ENCODE results near the gene ATP1B3.

The ATP1B3 gene

GRCh38 chr3:141859651-141860050, 16.8 kb upstream of the ATP1B3 start:
- in situ Hi-C loops (cut with MboI; ENCODE audit: low sequenced_read_pairs, unreplicated experiment) = no loop called here

GRCh38 chr3:141860086-141860669, 16.3 kb upstream of the ATP1B3 start:
- no peak for DNase-seq (ENCODE audit: low spot score)
- TF ChIP-seq CTCF (IDR thresholded peaks at IDR 0.05; ENCODE audit: borderline replicate concordance, control extremely low read depth, extremely low read depth, insufficient read depth, missing control alignments) = no peak
- in situ Hi-C loops (cut with MboI; ENCODE audit: low sequenced_read_pairs, unreplicated experiment) = no loop called here

More at GRCh38 chr3:141859651-141860050, 16.8 kb upstream of the ATP1B3 start:
- no peak for DNase-seq (ENCODE audit: low spot score)
- no peak for TF ChIP-seq CTCF (IDR thresholded peaks at IDR 0.05; ENCODE audit: borderline replicate concordance, control extremely low read depth, extremely low read depth, insufficient read depth, missing control alignments)

GRCh38 chr3:141860766-141861513, 15.5 kb upstream of the ATP1B3 start:
- DNase-seq (ENCODE audit: low spot score) = no peak
- in situ Hi-C loops (cut with MboI; ENCODE audit: low sequenced_read_pairs, unreplicated experiment) = no loop called here

GRCh38 chr3:141862279-141862816, 14.1 kb upstream of the ATP1B3 start:
- no peak for TF ChIP-seq CTCF (IDR thresholded peaks at IDR 0.05; ENCODE audit: borderline replicate concordance, control extremely low read depth, extremely low read depth, insufficient read depth, missing control alignments)
- in situ Hi-C loops (cut with MboI; ENCODE audit: low sequenced_read_pairs, unreplicated experiment) = no loop called here
- DNase-seq (ENCODE audit: low spot score) = no peak

More at GRCh38 chr3:141860766-141861513, 15.5 kb upstream of the ATP1B3 start:
- no peak for TF ChIP-seq CTCF (IDR thresholded peaks at IDR 0.05; ENCODE audit: borderline replicate concordance, control extremely low read depth, extremely low read depth, insufficient read depth, missing control alignments)

GRCh38 chr3:141863491-141863890, 13.0 kb upstream of the ATP1B3 start:
- in situ Hi-C loops (cut with MboI; ENCODE audit: low sequenced_read_pairs, unreplicated experiment) = no loop called here
- DNase-seq (ENCODE audit: low spot score) = no peak
- TF ChIP-seq CTCF (IDR thresholded peaks at IDR 0.05; ENCODE audit: borderline replicate concordance, control extremely low read depth, extremely low read depth, insufficient read depth, missing control alignments) = no peak

GRCh38 chr3:141864281-141864970, 12.0 kb upstream of the ATP1B3 start:
- no peak for TF ChIP-seq CTCF (IDR thresholded peaks at IDR 0.05; ENCODE audit: borderline replicate concordance, control extremely low read depth, extremely low read depth, insufficient read depth, missing control alignments)
- no peak for DNase-seq (ENCODE audit: low spot score)
- in situ Hi-C loops (cut with MboI; ENCODE audit: low sequenced_read_pairs, unreplicated experiment) = no loop called here
